ENCODE results near the gene MIOS. TPM values are rescaled to one million over a fixed set of nuclear protein-coding genes. Genes with fewer than 3 reads are reported as not detected.

The MIOS gene
- total and polyA plus RNA-seq, 11 donors = 5.7 to 30.8 (median 22.3) TPM

- ATAC-seq = no peak
- no peak for DNase-seq
- H3K27me3 ChIP-seq = no peaks in the 10 kb centered on the region
- TF ChIP-seq CTCF (IDR thresholded peaks at IDR 0.05) = no peak
- no peak for TF ChIP-seq POLR2A (IDR thresholded peaks at IDR 0.05)
- intact Hi-C loops (cut with DNase I) = loop anchor here in 5 of 10 donors (10.0 kb wide), 3 partner anchors 72 to 402 kb away; partner anchors contain the start of genes C1GALT1 (in 3 of the 5) and GLCCI1 (in 1 of the 5)
- H3K36me3 ChIP-seq = no peaks in the 10 kb centered on the region
- WGBS, 4 donors = 89 to 93% (median 91%) methylated on average over 5 of the region's 5 CpGs
- H3K9me3 ChIP-seq = peaks cover 0 to 23% (median 0%) of the 10 kb centered on the region in 12 donors
- H3K27ac ChIP-seq = no peak overlapping the region
- peaks cover 0 to 28% (median 8%) of the 10 kb centered on the region in 12 donors for H3K4me1 ChIP-seq
- H3K4me3 ChIP-seq = no peak overlapping the region
Measured at GRCh38 chr7:7563269-7563668, 3.4 kb upstream of the MIOS start.

GRCh38 chr7:7563813-7564212 is 2.9 kb upstream of the MIOS start:
- no peak for DNase-seq
- Histone ChIP-seq H3K27ac (peak overlapping the region in 1 of 12 donors; percentile 51), H3K9me3 (peaks cover 0 to 18% (median 0%) of the 10 kb centered on the region in 12 donors), H3K4me1 (peaks cover 0 to 33% (median 13%) of the 10 kb centered on the region in 12 donors), H3K27me3 (no peaks in the 10 kb centered on the region), H3K36me3 (no peaks in the 10 kb centered on the region), H3K4me3 (no peak overlapping the region)
- intact Hi-C loops (cut with DNase I) = loop anchor here in 5 of 10 donors (10.0 kb wide), 3 partner anchors 71 to 401 kb away; partner anchors contain the start of genes C1GALT1 (in 3 of the 5) and GLCCI1 (in 1 of the 5)
- ATAC-seq = no peak
- TF ChIP-seq CTCF (IDR thresholded peaks at IDR 0.05) (no peak), POLR2A (IDR thresholded peaks at IDR 0.05) (no peak)

- ATAC-seq (no peak), DNase-seq (no peak)
- H3K4me3 ChIP-seq = no peak overlapping the region
- intact Hi-C loops (cut with DNase I) = loop anchor here in 5 of 10 donors (10.0 kb wide), 3 partner anchors 70 to 400 kb away; partner anchors contain the start of genes C1GALT1 (in 3 of the 5) and GLCCI1 (in 1 of the 5)
- H3K4me1 ChIP-seq = peaks cover 0 to 38% (median 17%) of the 10 kb centered on the region in 12 donors
- H3K36me3 ChIP-seq = no peaks in the 10 kb centered on the region
- TF ChIP-seq POLR2A (IDR thresholded peaks at IDR 0.05) (no peak), CTCF (IDR thresholded peaks at IDR 0.05) (no peak)
- H3K27me3 ChIP-seq = no peaks in the 10 kb centered on the region
- peak overlapping the region in 1 of 12 donors; percentile 51 for H3K27ac ChIP-seq
- H3K9me3 ChIP-seq = peaks cover 0 to 12% (median 0%) of the 10 kb centered on the region in 12 donors
- WGBS, 4 donors = 67 to 85% (median 81%) methylated on average over 3 of the region's 3 CpGs
Measured at GRCh38 chr7:7564323-7564780, 2.3 kb upstream of the MIOS start.

- Histone ChIP-seq H3K36me3 (no peaks in the 10 kb centered on the region), H3K4me1 (peaks cover 0 to 45% (median 19%) of the 10 kb centered on the region in 12 donors), H3K4me3 (no peak overlapping the region), H3K27ac (no peak overlapping the region), H3K27me3 (no peaks in the 10 kb centered on the region), H3K9me3 (peaks cover 0 to 4% (median 0%) of the 10 kb centered on the region in 12 donors)
- TF ChIP-seq POLR2A (IDR thresholded peaks at IDR 0.05) (no peak), CTCF (IDR thresholded peaks at IDR 0.05) (no peak)
- intact Hi-C loops (cut with DNase I) = loop anchor here in 5 of 10 donors (10.0 kb wide), 3 partner anchors 70 to 400 kb away; partner anchors contain the start of genes C1GALT1 (in 3 of the 5) and GLCCI1 (in 1 of the 5)
- WGBS, 4 donors = 94 to 97% (median 95%) methylated on average over 4 of the region's 4 CpGs
- ATAC-seq (no peak), DNase-seq (no peak)
Measured at GRCh38 chr7:7565018-7565680, 1.5 kb upstream of the MIOS start.
